NCI-H748 (cell line): ENCODE measurements around the gene MAN1B1.
"Not testable (repeated sequence)": the region's sequence is repeated elsewhere in the genome, so short reads cannot be mapped to it uniquely, and the experiment has no call there.

Source experiments
- DNase-seq: peaks from one replicate; lab custom pipeline; 2025; ENCODE audit not compliant: unreplicated experiment; lab: John Stamatoyannopoulos, UW

MAN1B1 gene

DNA sequence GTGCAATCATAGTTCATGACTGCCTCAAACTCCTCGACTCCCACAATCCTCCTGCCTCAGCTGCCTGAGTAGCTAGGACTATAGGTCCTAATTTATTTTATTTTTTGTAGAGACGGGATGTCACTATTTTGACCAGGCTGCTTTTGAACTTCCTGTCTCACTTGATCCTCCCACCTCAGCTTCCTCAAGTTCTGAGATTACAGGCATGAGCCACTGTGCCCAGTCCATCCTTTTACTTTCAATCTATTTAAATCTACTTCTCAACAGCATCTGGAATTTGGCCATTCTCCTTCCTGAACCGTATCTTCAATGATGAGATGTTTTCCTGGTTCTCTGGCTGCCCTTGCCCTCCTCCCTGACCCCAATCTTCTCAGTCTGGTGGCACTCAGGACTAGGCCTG, 40.0 kb downstream of the MAN1B1 start:
- no peak for DNase-seq

- no peak for DNase-seq
Measured at GRCh38 chr9:137127301-137128157, 40.7 kb downstream of the MAN1B1 start.

- no peak for DNase-seq
Measured at GRCh38 chr9:137128158-137128861, 41.5 kb downstream of the MAN1B1 start.

DNA sequence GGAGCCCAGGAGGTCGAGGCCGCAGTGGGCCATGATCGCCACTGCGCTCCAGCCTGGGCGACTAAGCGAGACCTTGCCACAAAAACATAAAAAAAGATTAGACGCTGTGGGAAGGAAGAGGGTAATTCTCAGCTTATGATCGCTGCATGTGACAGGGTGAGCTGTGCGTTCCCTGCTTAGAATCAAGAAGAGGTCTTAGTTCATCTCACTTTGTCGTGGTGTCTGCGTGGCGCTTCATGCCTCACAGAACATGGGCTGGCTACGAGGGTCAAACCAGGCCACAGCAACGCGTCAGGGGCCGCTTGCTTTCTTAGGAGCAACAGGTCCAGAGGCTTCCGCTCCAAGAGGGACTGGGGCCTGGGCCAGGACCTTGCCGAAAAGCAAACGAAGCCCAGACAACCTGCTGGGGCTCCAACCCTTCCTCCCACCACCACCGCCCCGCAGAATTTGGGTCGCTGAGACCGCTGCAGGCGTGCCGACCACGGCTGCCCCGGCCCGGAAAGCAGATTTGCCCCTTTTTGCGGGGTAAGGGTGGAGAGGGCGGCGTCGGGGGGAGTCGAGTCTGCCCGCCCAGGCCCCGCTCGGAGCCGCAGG, 42.2 kb downstream of the MAN1B1 start:
- peak; percentile 34 for DNase-seq

DNA sequence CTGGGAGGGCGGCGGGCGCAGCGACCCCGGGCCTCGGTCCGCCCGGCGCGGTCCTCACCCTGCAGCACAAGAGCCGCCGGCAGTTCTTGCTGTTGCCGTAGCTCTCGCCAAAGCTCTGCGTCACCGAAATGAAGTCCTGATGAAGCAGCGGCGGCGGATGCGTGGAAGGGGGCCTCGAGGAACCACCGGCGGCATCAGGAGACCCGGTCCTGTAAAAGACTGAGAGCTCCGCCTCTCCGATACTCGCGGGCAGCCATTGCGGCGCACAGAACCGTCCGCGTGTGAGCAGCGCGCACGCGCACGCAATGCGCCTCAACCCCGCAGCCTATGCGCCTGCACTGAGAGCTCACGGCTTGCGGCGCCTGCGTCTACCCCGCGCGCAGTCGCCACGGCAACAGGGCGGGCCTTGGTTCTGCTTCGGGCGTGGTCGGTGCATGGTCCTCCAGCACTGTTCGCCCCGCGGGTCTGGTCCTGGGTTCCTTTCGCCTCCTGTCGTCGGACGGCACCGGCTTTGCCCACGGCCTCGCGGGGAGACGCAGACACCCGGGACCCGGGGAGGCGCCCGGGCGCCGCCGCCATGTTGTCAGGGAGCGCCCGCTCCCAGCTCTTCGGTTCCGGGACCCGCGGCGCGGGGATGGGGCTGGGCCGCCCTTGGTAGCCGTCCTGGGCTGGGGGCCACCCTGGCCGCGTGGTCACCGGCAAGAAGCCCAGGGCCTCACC, 42.8 kb downstream of the MAN1B1 start:
- DNase-seq, result peak; percentile 97

GRCh38 chr9:137130176-137130755, 43.5 kb downstream of the MAN1B1 start:
- peak; percentile 56 for DNase-seq

DNA sequence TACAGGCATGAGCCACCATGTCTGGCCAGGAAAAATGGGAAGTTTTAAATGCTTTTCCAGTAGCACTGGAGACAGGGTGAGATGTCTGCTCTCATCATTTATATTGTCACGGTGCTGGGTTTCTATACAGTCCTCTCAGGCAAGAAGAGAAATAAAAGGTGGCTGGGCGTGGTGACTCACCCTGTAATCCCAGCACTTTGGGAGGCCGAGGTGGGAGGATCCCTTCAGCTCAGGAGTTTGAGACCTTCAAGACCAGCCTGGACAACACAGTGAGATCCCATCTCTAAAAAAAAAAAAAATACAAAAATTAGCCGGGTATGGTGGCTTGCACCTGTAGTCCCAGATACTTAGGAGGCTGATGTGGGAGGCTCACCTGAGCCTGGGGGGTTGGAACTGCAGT, 47.4 kb downstream of the MAN1B1 start:
- no peak for DNase-seq

DNA sequence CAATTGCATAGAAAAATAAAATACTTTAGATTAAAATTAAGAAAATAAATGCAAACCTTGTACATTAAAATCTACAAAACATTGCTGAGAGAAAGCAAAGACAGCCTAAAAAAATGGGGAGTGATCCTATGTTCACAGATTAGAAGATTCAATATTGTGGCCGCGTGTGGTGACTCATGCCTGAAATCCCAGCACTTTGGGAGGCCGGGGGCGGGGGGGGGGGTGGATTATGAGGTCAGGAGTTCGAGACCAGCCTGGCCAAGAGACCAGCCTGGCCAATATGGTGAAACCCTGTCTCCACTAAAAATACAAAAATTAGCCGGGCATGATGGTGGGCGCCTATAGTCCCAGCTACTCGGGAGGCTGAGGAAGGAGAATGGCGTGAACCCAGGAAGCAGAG, 48.4 kb downstream of the MAN1B1 start:
- not testable (repeated sequence) for DNase-seq

DNA sequence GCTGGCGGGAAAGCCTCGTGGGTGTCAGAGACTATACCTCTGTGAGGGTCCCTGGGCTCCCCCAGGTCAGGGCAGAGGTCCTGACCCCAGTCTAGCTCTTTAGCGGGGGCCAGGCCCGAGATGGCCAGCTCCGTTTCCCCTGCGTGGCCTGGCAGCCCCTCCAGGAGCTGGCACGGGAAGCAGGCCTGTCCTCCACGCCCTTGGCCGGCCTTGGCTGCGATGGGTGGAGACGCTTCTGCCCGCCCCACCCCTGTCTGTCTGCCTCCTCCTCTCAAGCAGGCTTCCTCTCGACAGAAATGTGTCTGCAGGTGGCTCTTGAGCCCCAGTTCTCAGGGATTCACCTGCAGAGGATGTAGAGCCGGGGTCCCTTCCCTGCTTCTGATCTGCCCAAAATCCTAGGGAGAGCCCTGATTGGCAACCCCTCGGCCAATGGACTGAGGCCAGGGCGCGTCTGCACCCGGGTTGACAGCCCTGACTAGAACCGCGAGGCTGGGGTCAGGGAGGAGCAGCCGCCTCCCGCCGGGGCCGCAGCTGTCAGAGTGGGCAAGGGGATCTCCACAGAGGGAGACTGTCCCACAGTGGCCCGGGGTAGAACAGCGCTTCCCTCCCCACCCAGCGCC, 49.6 kb downstream of the MAN1B1 start:
- no peak for DNase-seq

- no peak for DNase-seq
Measured at GRCh38 chr9:137136881-137137607, 50.3 kb downstream of the MAN1B1 start.

DNA sequence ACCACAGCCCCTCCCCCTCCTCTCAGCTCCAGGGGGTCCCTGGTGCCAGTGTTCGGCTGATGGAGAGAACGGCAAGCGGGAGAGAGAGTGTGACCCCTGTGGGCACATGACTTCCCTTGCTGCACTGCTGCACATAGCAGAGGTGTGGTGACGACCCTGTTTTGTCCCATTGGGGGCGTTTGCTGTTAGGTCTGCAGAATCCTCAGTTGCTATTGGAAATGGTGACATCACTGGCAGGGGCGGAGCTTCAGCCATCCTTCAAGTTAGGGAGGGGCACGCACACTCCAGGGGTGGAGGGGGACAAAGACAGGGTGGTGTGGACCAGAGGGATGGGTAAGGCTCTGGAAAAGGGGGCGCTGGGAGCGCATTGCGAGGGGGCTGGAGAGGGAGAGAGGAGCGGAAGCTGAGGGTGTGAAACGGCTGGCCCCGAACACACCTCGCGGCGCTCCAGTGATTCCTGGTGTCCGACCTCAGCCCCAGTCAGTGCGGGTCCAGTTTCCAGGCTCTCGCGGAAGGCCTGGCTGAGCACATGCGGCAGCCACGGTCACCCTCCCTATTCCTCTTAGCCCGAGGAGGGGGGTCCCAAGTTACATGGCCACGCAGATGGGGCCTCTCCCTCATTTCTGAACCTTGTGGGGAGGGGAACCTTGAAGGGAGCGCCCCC, 51.4 kb downstream of the MAN1B1 start:
- peak; percentile 67 for DNase-seq

DNA sequence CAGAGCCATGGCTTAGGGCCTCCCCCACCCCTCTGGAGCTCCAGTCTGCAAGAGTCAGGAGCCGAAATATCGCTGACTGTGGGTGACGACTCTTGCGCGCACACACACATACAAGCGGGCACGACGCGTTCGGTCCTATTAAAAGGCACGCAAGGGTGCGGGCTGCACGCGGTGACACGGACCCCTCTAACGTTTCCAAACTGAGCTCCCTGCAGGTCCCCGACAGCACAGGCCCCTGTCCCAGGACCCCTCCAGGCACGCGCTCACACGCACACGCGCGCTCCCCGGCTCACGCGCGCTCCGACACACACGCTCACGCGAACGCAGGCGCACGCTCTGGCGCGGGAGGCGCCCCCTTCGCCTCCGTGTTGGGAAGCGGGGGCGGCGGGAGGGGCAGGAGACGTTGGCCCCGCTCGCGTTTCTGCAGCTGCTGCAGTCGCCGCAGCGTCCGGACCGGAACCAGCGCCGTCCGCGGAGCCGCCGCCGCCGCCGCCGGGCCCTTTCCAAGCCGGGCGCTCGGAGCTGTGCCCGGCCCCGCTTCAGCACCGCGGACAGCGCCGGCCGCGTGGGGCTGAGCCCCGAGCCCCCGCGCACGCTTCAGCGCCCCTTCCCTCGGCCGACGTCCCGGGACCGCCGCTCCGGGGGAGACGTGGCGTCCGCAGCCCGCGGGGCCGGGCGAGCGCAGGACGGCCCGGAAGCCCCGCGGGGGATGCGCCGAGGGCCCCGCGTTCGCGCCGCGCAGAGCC, 52.1 kb downstream of the MAN1B1 start, which contains the start of gene GRIN1:
Gene GRIN1 (plus strand): TSS at position 433 of the 746 bp plus-strand sequence. CDS start 333 bp downstream, outside the sequence.
- DNase-seq, result peak; percentile 43

DNA sequence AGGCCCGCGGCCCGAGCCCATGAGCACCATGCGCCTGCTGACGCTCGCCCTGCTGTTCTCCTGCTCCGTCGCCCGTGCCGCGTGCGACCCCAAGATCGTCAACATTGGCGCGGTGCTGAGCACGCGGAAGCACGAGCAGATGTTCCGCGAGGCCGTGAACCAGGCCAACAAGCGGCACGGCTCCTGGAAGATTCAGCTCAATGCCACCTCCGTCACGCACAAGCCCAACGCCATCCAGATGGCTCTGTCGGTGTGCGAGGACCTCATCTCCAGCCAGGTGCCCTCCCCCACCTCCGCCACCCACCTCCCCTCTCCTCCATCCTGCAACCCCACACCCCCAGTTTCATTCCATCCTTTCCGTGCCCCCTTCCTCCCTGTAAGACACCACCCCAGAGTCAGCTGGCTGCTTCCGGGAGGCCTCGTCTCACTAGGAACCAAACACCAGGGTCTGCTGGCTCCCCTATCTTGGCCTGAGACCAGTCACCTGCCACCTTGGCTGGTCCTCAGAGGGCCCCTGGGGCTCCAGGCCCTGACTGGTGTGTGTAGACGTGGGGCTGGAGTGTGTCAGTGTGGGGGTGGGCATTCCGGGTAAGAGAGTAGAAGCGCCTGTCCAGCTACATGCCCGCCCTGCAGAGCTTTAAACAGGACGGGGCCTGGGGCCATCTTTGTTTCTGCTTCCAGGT, 52.8 kb downstream of the MAN1B1 start:
- peak; percentile 23 for DNase-seq

- no peak for DNase-seq
Measured at GRCh38 chr9:137140151-137141012, 53.6 kb downstream of the MAN1B1 start.

- no peak for DNase-seq
Measured at GRCh38 chr9:137141050-137141810, 54.4 kb downstream of the MAN1B1 start.
